Ascending aorta (tissue), 2 donors: Measurements from ENCODE around the gene CCDC6. TPM values are rescaled to one million over a fixed set of nuclear protein-coding genes. Genes with fewer than 3 reads are reported as not detected.

Experiments
- DNase-seq, 2 donors: peaks; one replicate each; pipeline ENCODE4 v3.0.0-alpha.2; 2019; ENCODE audit warnings: low spot score in 2 of 2
- H3K27ac ChIP-seq, 2 donors: fragments of 200-600 bp; sonication (generic); one replicate each; pipeline ENCODE4 v1.5.1; 2016 to 2017; ENCODE audit warnings: mild to moderate bottlenecking in 1 of 2
- H3K27me3 ChIP-seq: fragments of 200-600 bp; sonication (generic); one replicate; pipeline ENCODE4 v1.5.1; 2017
- H3K36me3 ChIP-seq, 2 donors: fragments of 200-600 bp; sonication (generic); one replicate each; pipeline ENCODE4 v1.5.1; 2016
- H3K4me1 ChIP-seq, 2 donors: fragments of 200-600 bp; sonication (generic); one replicate each; pipeline ENCODE4 v1.5.1; 2016 to 2017; ENCODE audit warnings: mild to moderate bottlenecking in 1 of 2
- H3K4me3 ChIP-seq, 2 donors: fragments of 200-600 bp; sonication (generic); one replicate each; pipeline ENCODE4 v1.5.1; 2016 to 2017; ENCODE audit warnings: mild to moderate bottlenecking in 1 of 2
- H3K9me3 ChIP-seq, 2 donors: fragments of 200-600 bp; sonication (generic); one replicate each; pipeline ENCODE4 v1.5.1; 2016
- CTCF ChIP-seq, 3 experiments: fragments of 200-600 bp in 2 of 3; fragments of 450-650 bp in 1 of 3; sonication (generic) in 2 of 3; IDR thresholded peaks; one replicate each; pipeline ENCODE4 v1.5.1; 2016 to 2019; ENCODE audit warnings: antibody characterized with exemption in 3 of 3, mild to moderate bottlenecking in 1 of 3, moderate library complexity in 1 of 3
- intact Hi-C: fragments of 100-400 bp; cut with DNase I; formaldehyde crosslinking; loops from one replicate; pipeline ENCODE4 v1.15.1; 2023
- total RNA-seq: library from RNA; depleted of rRNA; stranded (reverse); fragments of >200 nt; gene quantifications from one replicate; pipeline ENCODE4 v1.1.0, GENCODE V29; 2016

Gene CCDC6
- total RNA-seq, 1 donor from 2014 or later = 21.1 TPM

- no peak for TF ChIP-seq CTCF (IDR thresholded peaks at IDR 0.05)
- intact Hi-C loops = no loop called here
- Histone ChIP-seq H3K9me3 (no peaks in the 10 kb centered on the region), H3K4me3 (no peak overlapping the region), H3K36me3 (no peaks in the 10 kb centered on the region), H3K27ac (no peak overlapping the region), H3K4me1 (peaks cover 0 to 26% of the 10 kb centered on the region in 2 donors), H3K27me3 (no peaks in the 10 kb centered on the region)
- DNase-seq = no peak
Measured at GRCh38 chr10:59819265-59819664, 87.1 kb downstream of the CCDC6 start.

- peaks cover 0 to 28% of the 10 kb centered on the region in 2 donors for H3K4me1 ChIP-seq
- TF ChIP-seq CTCF (IDR thresholded peaks at IDR 0.05) = no peak
- H3K9me3 ChIP-seq = no peaks in the 10 kb centered on the region
- H3K36me3 ChIP-seq = peaks cover 0 to under 1% of the 10 kb centered on the region in 2 donors
- no peaks in the 10 kb centered on the region for H3K27me3 ChIP-seq
- intact Hi-C loops = no loop called here
- DNase-seq = peak; percentile 62 to 90
- H3K4me3 ChIP-seq = no peak overlapping the region
- H3K27ac ChIP-seq = peak overlapping the region; percentile 22 to 32
Measured at GRCh38 chr10:59817773-59818172, 88.6 kb downstream of the CCDC6 start.

- H3K36me3 ChIP-seq = peaks cover 23 to 28% of the 10 kb centered on the region in 2 donors
- no peak for DNase-seq
- no peak overlapping the region for H3K27ac ChIP-seq
- no peak overlapping the region for H3K4me3 ChIP-seq
- intact Hi-C loops = no loop called here
- no peak for TF ChIP-seq CTCF (IDR thresholded peaks at IDR 0.05)
- H3K27me3 ChIP-seq = no peaks in the 10 kb centered on the region
- peaks cover 0 to 11% of the 10 kb centered on the region in 2 donors for H3K4me1 ChIP-seq
- H3K9me3 ChIP-seq = no peaks in the 10 kb centered on the region
Measured at GRCh38 chr10:59814878-59815277, 91.5 kb downstream of the CCDC6 start.

- H3K27ac ChIP-seq = no peak overlapping the region
- no peaks in the 10 kb centered on the region for H3K27me3 ChIP-seq
- no peak overlapping the region for H3K4me3 ChIP-seq
- peaks cover 12 to 18% of the 10 kb centered on the region in 2 donors for H3K4me1 ChIP-seq
- no peak for DNase-seq
- no peak for TF ChIP-seq CTCF (IDR thresholded peaks at IDR 0.05)
- peaks cover 29 to 32% of the 10 kb centered on the region in 2 donors for H3K36me3 ChIP-seq
- intact Hi-C loops = no loop called here
- H3K9me3 ChIP-seq = no peaks in the 10 kb centered on the region
Measured at GRCh38 chr10:59812519-59813122, 93.7 kb downstream of the CCDC6 start.

- no peak for TF ChIP-seq CTCF (IDR thresholded peaks at IDR 0.05)
- H3K4me1 ChIP-seq = peaks cover 12 to 22% of the 10 kb centered on the region in 2 donors
- peak overlapping the region in 1 of 2 donors; percentile 15 for H3K27ac ChIP-seq
- no peaks in the 10 kb centered on the region for H3K27me3 ChIP-seq
- no peak overlapping the region for H3K4me3 ChIP-seq
- H3K36me3 ChIP-seq = peaks cover 51 to 57% of the 10 kb centered on the region in 2 donors
- H3K9me3 ChIP-seq = no peaks in the 10 kb centered on the region
- DNase-seq = no peak
- intact Hi-C loops = loop anchor here (1.0 to 2.0 kb wide), 2 partner anchors 99 to 183 kb away; no protein-coding TSS in a partner anchor
Measured at GRCh38 chr10:59809644-59809974, 96.7 kb downstream of the CCDC6 start.
